Measurements from ENCODE around the gene PUM1.

DNA sequence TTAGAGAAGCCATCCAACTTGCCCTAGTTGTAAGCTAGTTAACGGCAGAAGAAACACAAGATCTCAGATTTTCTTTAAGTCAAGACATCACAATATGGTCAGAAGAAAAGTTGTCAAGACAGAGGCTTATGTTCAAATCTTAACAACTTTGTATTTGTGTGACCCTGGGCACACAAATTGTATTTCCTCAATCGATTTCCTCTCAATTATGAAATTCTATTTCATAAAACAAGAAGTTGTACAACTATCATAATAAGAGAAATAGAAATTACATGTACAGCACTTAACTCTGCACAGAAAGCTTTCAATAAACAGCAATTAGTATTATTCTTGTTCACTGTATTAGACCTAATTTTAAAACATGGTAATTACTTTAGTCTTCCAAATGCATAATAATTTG, 94.0 kb downstream of the PUM1 start:
- TF ChIP-seq CTCF (IDR thresholded peaks at IDR 0.05) (no peak), POLR2A (IDR thresholded peaks at IDR 0.05) (no peak)
